GM21717 (cell line): ENCODE measurements around the gene TCP10L.
"Not testable (repeated sequence)": the region's sequence is repeated elsewhere in the genome, so short reads cannot be mapped to it uniquely, and the experiment has no call there.

Experiments used
- ATAC-seq: cut with Tn5 transposase; IDR thresholded peaks from one replicate; pipeline ENCODE4 v1.9.1; 2021; ENCODE audit warnings: mild to moderate bottlenecking, moderate library complexity; ENCODE audit not compliant: unreplicated experiment

The TCP10L gene

DNA sequence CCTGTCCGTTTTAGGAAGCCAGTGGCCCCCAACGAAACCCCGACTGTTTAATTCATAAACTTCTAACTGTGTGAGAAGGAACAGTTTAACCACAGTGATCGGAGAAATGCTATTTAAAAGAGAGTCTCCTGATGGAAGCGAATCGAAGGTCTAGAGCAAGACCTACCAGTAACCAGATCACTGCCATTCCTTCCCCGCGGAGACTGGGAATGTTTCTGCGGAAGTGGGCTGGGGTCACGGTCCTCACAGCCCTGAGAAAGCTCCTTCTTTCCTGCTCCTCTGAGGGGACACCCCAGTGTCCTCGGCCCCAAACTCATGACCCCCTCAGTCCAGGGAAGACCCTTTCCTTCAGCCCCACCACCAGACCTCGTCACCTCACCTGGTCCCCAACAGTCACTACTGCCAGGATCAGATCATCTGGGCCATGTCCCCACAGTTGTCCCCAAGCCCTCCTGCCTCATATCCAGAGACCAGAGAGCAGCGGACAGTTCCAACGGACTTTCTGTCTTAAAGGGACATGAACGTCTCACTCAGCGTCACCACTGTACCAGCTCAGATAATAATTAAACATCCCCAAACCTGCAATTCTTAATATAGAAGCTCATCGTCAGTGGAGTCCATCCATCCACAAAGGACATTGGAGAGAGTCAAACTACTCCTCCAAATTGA lies at the start of gene TCP10L:
Gene TCP10L (minus strand): TSS at position 482 of the 669 bp plus-strand sequence. CDS start 1,219 bp downstream, outside the sequence.
- ATAC-seq = no peak

- no peak for ATAC-seq
Measured at GRCh38 chr21:32626621-32627196, 41.4 kb upstream of the TCP10L start.

DNA sequence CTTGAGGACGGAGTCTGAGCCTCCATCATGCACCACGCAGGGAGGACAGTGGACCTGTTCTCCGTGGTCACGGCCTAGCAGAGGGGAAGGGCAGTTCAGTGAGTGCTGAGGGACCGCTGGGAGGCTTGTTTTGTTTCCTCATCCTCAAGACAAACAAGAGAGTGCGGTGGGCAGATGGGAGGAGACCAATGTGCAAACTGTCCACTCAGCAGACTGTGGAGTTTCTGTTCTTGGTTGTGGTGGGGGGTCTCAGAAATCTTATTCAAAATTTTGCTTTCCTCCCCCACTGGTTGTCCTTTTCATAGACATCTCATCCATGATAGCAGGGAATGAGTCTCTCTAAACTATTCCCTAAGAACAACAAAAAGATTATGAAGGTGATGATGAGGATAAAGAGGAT lies 32.9 kb upstream of the TCP10L start:
- ATAC-seq = not testable (repeated sequence)

GRCh38 chr21:32613436-32614043 lies 28.2 kb upstream of the TCP10L start:
- ATAC-seq = no peak

GRCh38 chr21:32612999-32613337 lies 27.6 kb upstream of the TCP10L start:
- ATAC-seq = peak; percentile 8

GRCh38 chr21:32612075-32612998 lies 27.0 kb upstream of the TCP10L start, which contains the start of gene CFAP298:
Gene CFAP298 (minus strand): TSS chr21:32612377. CDS start chr21:32612243, 134 bp downstream.
- peak; percentile 93 for ATAC-seq

- peak; percentile 11 for ATAC-seq
Measured at GRCh38 chr21:32611471-32611997, 26.2 kb upstream of the TCP10L start.

GRCh38 chr21:32610940-32611339 lies 25.6 kb upstream of the TCP10L start:
- not testable (repeated sequence) for ATAC-seq

GRCh38 chr21:32608851-32609250 lies 23.5 kb upstream of the TCP10L start:
- ATAC-seq = no peak

GRCh38 chr21:32605469-32605868 lies 20.1 kb upstream of the TCP10L start:
- no peak for ATAC-seq

DNA sequence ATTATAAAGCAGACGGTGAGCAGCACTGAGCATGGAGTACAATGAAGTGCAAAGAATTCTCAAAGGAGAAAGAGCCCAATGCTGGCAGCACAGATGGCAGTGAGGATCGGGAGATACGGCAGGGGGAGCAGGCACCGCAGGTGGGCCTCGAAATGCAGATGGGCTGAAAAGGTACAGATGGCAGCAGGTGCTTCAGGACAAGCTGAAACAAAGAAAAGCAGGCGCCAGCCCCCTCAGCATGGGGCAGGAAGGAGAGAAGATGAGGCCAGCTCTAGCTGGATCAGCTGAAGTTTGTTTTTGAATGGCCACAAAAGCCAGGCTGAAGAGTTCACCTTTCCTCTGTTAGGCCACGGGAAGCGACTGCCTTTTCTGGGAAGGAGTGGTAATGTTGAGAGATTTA lies 19.1 kb upstream of the TCP10L start:
- no peak for ATAC-seq

DNA sequence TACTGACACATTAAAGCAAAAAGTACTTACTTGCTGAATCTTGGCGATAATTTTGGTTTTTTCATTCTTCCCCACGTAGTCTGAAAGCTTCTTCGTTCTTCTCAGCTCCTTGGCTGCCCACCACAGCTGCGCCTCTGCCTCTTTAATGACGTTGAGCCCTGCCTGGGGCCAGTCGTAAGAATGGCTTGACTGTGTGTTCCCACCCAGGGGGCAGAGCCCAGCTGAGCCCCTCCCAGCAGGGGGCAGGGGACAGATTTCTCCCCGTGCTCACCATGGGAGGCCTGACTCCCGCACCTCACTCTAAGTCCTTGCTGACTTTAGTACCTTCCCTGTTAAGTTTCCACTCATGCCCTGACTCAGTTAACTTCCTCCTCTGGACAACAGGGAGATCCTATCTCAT lies 17.8 kb upstream of the TCP10L start:
- no peak for ATAC-seq

DNA sequence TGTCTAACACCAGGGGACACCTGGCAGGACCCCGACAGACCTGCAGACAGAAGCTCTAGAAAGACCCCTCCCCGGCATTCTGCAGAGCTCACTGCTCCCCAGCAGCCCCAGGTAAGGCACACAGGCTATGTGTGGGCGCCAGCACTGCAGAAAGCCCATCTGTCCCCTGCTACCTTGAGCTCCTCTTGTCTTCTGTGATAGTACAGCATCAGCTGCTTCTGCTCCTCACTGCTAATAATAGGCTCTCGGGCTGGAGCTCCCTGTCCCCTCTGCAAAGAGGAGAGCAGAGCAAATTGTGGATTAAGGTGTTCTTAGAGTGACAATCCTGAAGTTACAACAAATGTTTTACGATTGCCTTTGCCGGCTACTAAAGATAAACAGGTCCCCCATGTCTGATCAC lies 16.8 kb upstream of the TCP10L start:
- no peak for ATAC-seq

GRCh38 chr21:32599526-32599925 lies 14.2 kb upstream of the TCP10L start:
- ATAC-seq = no peak

DNA sequence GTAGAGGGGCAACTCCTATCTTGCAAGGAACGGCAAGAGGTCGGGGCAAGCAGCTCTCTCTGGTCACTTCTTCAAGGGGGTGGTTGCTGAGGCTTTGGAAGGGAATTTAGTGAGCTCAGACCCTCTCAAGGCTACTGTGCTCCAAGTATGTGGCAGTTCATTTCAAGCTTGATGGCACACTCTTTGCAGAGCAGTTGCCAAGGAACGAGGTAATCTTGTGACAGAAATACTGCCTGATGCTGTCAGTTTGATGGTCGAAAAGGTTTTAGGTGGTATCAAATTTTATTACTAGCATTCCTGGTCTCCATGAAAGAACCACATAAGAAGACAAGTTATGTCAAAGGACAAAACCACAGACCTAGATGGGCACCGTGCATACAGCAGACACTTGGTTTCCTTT lies 13.8 kb upstream of the TCP10L start:
- ATAC-seq = no peak

DNA sequence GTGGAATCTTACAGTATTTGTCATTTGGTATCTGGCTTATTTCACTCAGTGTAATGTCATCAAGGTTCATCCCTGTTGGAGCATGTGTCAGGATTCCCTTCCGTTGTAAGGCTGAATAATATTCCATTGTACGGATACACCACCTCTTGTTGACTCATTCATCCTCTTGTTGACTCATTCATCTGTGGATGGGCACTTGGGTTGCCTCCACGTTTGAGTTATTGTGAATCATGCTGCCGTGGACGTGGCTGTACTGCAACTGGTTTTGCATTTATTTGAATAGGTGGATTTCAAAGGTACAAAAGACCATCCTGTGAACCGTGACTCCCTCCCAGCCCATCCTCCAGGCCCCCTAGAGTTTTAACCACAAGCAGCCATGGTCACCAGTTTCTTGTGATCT lies 11.9 kb upstream of the TCP10L start:
- ATAC-seq = no peak

DNA sequence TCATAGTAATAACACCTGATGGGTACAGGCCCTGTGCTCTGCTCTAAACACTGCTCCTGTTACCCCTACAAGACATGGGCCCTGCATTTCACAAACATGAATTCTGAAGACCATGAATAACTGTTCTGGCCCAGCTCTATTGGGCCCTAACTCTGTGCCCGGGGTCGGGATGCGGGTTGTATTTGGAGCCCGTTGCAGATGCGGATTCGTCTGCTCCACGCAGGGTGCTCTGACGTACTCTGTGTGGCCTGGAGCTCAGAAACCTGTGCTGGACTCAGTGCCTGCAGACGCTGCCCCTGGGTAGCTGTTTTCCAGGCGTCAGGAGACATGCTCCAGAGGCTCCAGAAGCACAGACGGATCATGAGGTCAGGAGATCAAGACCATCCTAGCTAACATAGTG lies 10.1 kb upstream of the TCP10L start:
- no peak for ATAC-seq

DNA sequence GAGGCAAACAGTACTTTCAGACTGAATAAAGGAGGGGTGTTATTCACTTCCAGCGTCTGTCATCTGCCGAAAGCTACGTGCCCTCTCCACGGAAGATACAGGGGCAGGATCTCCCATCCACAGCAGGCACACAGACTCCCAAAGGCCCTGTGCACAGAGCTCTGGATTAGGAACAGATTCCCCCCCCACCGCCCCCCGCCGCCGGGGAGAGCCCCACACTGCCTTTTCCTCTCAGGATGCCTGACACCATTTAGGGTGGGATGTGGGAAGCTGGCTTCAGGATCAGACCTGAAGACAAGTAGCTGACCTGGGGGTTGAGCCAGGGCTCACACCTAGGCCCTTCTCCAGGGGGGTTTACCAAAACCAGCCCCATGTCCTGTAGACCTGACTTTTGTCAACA lies 8.4 kb upstream of the TCP10L start:
- ATAC-seq = no peak

DNA sequence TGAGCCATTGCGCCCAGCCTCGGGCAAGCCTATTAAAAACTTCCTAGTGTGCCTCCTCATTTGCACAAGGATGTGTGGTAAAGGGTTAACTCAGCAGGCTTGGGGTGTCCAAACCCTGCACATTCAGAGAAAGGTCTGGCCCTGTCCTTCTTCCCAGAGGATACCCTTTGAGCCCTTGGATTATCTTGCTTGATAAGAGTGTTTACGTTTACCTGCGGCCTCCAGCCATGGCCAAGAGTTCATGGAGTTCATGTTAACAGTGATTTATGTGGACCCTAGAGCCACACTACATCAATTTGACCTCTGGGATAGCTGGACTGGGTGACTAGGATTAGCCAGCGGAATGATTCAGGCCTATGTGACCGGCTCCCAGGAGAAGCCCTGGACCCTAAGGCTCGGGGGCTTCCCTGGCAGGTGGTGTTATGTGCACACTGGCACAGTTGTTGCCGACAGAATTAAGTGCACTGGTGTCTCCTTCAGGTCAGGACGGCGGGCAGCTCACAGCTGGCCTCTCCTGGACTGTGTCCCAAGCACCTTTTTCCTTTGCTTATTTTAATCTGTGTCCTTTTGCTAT lies 7.7 kb upstream of the TCP10L start:
- ATAC-seq = no peak

DNA sequence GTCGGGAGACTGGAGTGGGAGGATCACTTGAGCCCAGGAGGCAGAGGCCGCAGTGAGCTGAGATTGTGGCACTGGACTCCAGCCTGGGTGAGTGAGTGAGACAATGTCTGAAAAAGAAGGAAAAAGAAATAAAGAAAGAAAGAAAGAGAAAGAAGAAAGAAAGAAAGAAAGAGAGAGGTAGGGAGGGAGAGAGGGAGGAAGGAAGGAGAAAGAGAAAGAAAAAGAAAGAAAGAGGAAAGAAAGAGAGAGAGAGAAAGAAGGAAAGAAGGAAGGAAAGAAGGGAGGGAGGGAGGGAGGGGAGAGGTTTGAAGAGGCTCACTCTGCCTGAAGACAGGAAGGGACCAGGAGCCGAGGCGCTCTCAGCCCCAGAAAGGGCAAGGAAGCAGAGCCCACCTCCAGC lies 4.8 kb upstream of the TCP10L start:
- no peak for ATAC-seq

- ATAC-seq = no peak
Measured at GRCh38 chr21:32587651-32588050, 2.3 kb upstream of the TCP10L start.
